Hepatocyte (in vitro differentiated cells): ENCODE results near the gene UNC13D. TPM values are rescaled to one million over a fixed set of nuclear protein-coding genes. Genes with fewer than 3 reads are reported as not detected.

ENCODE experiments used
- DNase-seq: peaks from one replicate; pipeline ENCODE4 v3.0.0-alpha.2; 2016; ENCODE audit warnings: low spot score
- H2AFZ ChIP-seq: fragments of 200-600 bp; sonication (generic); 2 replicates; pipeline ENCODE4 v1.6.0; 2016; ENCODE audit warnings: antibody characterized with exemption, mild to moderate bottlenecking
- H3K27ac ChIP-seq: fragments of 200-600 bp; sonication (generic); 2 replicates; pipeline ENCODE4 v1.5.1; 2016; ENCODE audit warnings: mild to moderate bottlenecking
- H3K27me3 ChIP-seq: fragments of 200-600 bp; sonication (generic); 2 replicates; pipeline ENCODE4 v1.6.1; 2016
- H3K36me3 ChIP-seq: fragments of 200-600 bp; sonication (generic); replicated peaks from 2 replicates; pipeline ENCODE4 v1.5.1; 2016; ENCODE audit warnings: low read depth; ENCODE audit not compliant: insufficient read depth
- H3K4me1 ChIP-seq: fragments of 200-600 bp; sonication (generic); 2 replicates; pipeline ENCODE4 v1.5.1; 2016; ENCODE audit warnings: mild to moderate bottlenecking, moderate library complexity; ENCODE audit not compliant: insufficient read depth
- H3K4me2 ChIP-seq: fragments of 200-600 bp; sonication (generic); 2 replicates; pipeline ENCODE4 v1.6.0; 2016
- H3K4me3 ChIP-seq: fragments of 200-600 bp; sonication (generic); 2 replicates; pipeline ENCODE4 v1.5.1; 2016; ENCODE audit warnings: mild to moderate bottlenecking
- H3K79me2 ChIP-seq: fragments of 200-600 bp; sonication (generic); 2 replicates; pipeline ENCODE4 v1.6.0; 2017; ENCODE audit warnings: mild to moderate bottlenecking
- H3K9me2 ChIP-seq: fragments of 200-600 bp; sonication (generic); replicated peaks from 2 replicates; pipeline ENCODE4 v1.6.0; 2017; ENCODE audit warnings: mild to moderate bottlenecking; ENCODE audit not compliant: insufficient read depth
- H3K9me3 ChIP-seq: fragments of 200-600 bp; sonication (generic); 2 replicates; pipeline ENCODE4 v1.5.1; 2016; ENCODE audit warnings: low read depth, mild to moderate bottlenecking
- H4K20me1 ChIP-seq: fragments of 200-600 bp; sonication (generic); 2 replicates; pipeline ENCODE4 v1.6.0; 2016; ENCODE audit warnings: mild to moderate bottlenecking; ENCODE audit not compliant: insufficient read depth, poor library complexity, severe bottlenecking
- EZH2 ChIP-seq: fragments of 200-600 bp; sonication (generic); IDR thresholded peaks from 2 replicates; pipeline ENCODE4 v1.6.1; 2016; ENCODE audit warnings: antibody characterized with exemption, mild to moderate bottlenecking, borderline replicate concordance
- EZH2phosphoT487 ChIP-seq: fragments of 200-600 bp; sonication (generic); IDR thresholded peaks from one replicate; pipeline ENCODE4 v1.6.1; 2018; ENCODE audit warnings: antibody characterized with exemption, mild to moderate bottlenecking, low read depth, moderate library complexity; ENCODE audit not compliant: unreplicated experiment, severe bottlenecking
- WGBS: methylation state at CpG from one replicate; pipeline ENCODE4 v1.1.6; 2016; ENCODE audit warnings: low lambda C conversion rate; ENCODE audit errors: missing lambda C conversion rate; 5-methylcytosine and 5-hydroxymethylcytosine counted together
- polyA plus RNA-seq: library from polyadenylated mRNA; unstranded; fragments of >200 nt; fragmentation: Nextera tagmentation; extraction: Ambion mirVana; gene quantifications from 2 replicates; pipeline ENCODE4 v1.2.1, GENCODE V29; 2016
- total RNA-seq: library from RNA; depleted of rRNA; stranded (reverse); fragments of >200 nt; gene quantifications from 2 replicates; pipeline ENCODE4 v1.2.3, GENCODE V29; 2014
- TF ChIP-seq, protein P1 (sequence below): fragments of 200-600 bp; sonication (generic); IDR thresholded peaks from 2 replicates; pipeline ENCODE4 v1.5.1; 2016; ENCODE audit warnings: antibody characterized with exemption, mild to moderate bottlenecking; ENCODE audit not compliant: poor library complexity

The UNC13D gene
- total and polyA plus RNA-seq, 2 experiments from 2014 or later = 2.2 to 8.8 TPM

DNA sequence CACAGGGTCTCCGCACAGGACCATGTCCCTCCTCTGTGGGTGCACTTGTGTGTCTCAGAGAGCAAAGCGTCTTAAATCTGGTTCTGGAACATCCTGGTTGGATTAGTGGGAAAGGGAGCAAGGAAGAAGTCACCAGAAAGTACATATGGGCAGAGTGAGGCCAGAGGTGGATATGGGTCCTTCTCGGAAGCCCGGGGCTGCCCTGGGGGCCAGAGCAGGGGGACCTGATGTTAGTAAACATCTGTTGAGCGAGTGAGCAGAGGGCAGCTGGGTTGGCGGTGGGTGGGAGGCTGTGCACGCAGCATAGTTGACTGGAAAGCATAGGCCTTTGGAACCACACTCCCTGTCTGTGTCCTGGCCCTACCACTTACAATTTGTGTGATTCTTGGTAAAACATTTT lies 22.7 kb downstream of the UNC13D start:
- H3K4me2 ChIP-seq = no peak overlapping the region
- no peaks in the 10 kb centered on the region for H3K36me3 ChIP-seq
- H3K79me2 ChIP-seq = no peaks in the 10 kb centered on the region
- no peaks in the 10 kb centered on the region for H3K9me3 ChIP-seq
- TF ChIP-seq EZH2 = no peak
- no peak for TF ChIP-seq EZH2phosphoT487
- TF ChIP-seq, protein P1, sequence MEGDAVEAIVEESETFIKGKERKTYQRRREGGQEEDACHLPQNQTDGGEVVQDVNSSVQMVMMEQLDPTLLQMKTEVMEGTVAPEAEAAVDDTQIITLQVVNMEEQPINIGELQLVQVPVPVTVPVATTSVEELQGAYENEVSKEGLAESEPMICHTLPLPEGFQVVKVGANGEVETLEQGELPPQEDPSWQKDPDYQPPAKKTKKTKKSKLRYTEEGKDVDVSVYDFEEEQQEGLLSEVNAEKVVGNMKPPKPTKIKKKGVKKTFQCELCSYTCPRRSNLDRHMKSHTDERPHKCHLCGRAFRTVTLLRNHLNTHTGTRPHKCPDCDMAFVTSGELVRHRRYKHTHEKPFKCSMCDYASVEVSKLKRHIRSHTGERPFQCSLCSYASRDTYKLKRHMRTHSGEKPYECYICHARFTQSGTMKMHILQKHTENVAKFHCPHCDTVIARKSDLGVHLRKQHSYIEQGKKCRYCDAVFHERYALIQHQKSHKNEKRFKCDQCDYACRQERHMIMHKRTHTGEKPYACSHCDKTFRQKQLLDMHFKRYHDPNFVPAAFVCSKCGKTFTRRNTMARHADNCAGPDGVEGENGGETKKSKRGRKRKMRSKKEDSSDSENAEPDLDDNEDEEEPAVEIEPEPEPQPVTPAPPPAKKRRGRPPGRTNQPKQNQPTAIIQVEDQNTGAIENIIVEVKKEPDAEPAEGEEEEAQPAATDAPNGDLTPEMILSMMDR = no peak
- H3K27ac ChIP-seq = no peak overlapping the region
- 98% methylated on average over 7 of the region's 7 CpGs for WGBS
- no peaks in the 10 kb centered on the region for H3K9me2 ChIP-seq
- no peak overlapping the region for H3K4me3 ChIP-seq
- H3K27me3 ChIP-seq = no peaks in the 10 kb centered on the region
- H4K20me1 ChIP-seq = no peaks in the 10 kb centered on the region
- DNase-seq = no peak
- H3K4me1 ChIP-seq = peaks cover 13% of the 10 kb centered on the region
- no peak overlapping the region for H2AFZ ChIP-seq

DNA sequence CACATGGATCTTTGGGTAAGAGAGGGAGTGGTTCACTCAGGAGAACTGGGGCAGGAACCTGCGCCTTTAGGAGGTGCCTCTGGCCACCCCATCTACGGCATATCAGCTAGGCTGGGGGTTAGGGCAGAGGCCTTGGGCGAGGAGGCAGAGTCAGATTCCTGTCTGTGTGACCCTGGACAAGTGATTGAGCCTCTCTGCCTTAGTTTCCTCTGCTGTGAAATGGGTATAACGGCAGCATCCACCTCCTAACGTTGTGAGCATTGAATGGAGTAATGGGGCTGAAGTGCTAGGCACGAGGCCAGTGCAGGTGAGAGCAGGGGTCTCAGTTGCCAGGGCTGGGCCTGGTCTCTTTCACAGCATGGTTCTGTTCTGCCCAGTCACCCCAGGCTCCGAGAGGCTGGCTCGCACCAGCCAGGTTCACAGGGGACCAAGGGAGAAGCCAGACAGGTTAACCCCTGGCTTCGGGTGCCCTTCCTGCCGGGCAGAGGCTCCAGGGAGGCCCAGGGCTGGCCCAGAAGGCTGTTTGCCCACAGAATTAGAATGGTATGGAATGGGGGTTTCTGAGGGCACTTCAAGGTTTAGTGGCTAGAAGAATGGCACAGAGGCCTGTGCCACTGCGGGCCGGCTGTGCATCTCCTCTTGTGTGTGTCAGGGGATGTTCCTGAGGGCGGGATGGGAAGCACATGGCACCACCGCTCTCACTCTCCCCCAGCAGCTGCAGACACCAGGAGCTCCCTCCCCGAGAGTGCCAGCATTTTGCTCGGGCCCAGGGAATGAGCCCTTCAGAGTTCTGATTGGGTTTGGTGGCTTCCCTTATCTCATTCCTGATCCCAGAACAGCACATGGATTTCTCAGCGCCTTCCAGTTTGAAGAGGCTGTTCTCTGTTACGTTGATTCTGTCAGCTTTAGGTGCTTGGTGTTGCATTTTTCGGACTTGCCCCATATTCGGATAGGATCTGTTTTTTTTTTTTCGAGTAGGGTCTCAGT lies 23.8 kb downstream of the UNC13D start:
- 87% methylated on average over 17 of the region's 21 CpGs for WGBS
- Histone ChIP-seq H4K20me1 (no peaks in the 10 kb centered on the region), H3K9me3 (no peaks in the 10 kb centered on the region), H3K27ac (no peak overlapping the region), H3K4me1 (peaks cover 11% of the 10 kb centered on the region), H3K4me3 (no peak overlapping the region), H3K27me3 (no peaks in the 10 kb centered on the region), H3K4me2 (no peak overlapping the region), H3K36me3 (no peaks in the 10 kb centered on the region), H3K79me2 (no peaks in the 10 kb centered on the region), H3K9me2 (no peaks in the 10 kb centered on the region), H2AFZ (no peak overlapping the region)
- DNase-seq = no peak
- no peak for TF ChIP-seq EZH2
- no peak for TF ChIP-seq EZH2phosphoT487
- TF ChIP-seq, protein P1 = no peak

GRCh38 chr17:75819678-75820077 lies 24.5 kb downstream of the UNC13D start:
- TF ChIP-seq EZH2phosphoT487 = no peak
- TF ChIP-seq EZH2 = no peak
- TF ChIP-seq, protein P1 = no peak
- 98% methylated on average over 16 of the region's 16 CpGs for WGBS
- Histone ChIP-seq H3K79me2 (no peaks in the 10 kb centered on the region), H2AFZ (no peak overlapping the region), H3K27me3 (no peaks in the 10 kb centered on the region), H3K4me2 (no peak overlapping the region), H3K36me3 (no peaks in the 10 kb centered on the region), H3K9me2 (no peaks in the 10 kb centered on the region), H3K4me1 (peaks cover 5% of the 10 kb centered on the region), H3K9me3 (no peaks in the 10 kb centered on the region), H4K20me1 (no peaks in the 10 kb centered on the region), H3K27ac (no peak overlapping the region), H3K4me3 (no peak overlapping the region)
- DNase-seq = no peak
